OCI-LY7 (cell line): Measurements from ENCODE around the gene TECRL.

Experiments
- EZH2phosphoT487 ChIP-seq: fragments of 200-600 bp; sonication (generic); IDR thresholded peaks from 2 replicates; pipeline ENCODE4 v1.6.1; 2018; ENCODE audit warnings: low read depth, borderline replicate concordance, mild to moderate bottlenecking, mixed run types, antibody characterized with exemption, low read length, moderate library complexity, mixed read lengths
- TF ChIP-seq, protein P1 (sequence below): fragments of 200-600 bp; sonication (generic); conservative IDR thresholded peaks from 2 replicates; pipeline ENCODE4 v1.5.1; 2014; ENCODE audit warnings: mild to moderate bottlenecking, antibody characterized with exemption, low read length, moderate library complexity, mixed read lengths

DNA sequence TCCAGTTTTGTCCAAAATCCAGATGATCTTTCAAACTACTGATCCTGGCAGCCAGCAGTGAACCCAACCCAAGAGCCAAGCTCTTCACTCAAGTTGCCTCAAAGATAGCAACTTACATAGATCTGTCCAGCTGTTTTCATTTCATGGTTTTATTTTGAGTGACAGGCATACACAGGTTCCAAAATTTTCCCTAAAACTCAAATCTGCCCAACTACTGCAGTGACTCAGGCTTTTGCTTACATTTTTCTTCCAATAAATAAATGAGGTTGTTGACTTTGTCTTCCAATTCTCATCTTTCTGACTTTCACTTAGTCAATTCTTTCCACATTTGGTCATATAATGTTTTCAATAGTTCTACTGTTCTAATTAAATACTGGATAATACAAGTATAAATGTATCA lies 158.8 kb downstream of the TECRL start:
- no peak for TF ChIP-seq EZH2phosphoT487
- TF ChIP-seq, protein P1, sequence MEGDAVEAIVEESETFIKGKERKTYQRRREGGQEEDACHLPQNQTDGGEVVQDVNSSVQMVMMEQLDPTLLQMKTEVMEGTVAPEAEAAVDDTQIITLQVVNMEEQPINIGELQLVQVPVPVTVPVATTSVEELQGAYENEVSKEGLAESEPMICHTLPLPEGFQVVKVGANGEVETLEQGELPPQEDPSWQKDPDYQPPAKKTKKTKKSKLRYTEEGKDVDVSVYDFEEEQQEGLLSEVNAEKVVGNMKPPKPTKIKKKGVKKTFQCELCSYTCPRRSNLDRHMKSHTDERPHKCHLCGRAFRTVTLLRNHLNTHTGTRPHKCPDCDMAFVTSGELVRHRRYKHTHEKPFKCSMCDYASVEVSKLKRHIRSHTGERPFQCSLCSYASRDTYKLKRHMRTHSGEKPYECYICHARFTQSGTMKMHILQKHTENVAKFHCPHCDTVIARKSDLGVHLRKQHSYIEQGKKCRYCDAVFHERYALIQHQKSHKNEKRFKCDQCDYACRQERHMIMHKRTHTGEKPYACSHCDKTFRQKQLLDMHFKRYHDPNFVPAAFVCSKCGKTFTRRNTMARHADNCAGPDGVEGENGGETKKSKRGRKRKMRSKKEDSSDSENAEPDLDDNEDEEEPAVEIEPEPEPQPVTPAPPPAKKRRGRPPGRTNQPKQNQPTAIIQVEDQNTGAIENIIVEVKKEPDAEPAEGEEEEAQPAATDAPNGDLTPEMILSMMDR, result no peak
